NCI-H1048 (cell line): ENCODE results near the gene APH1A.
"Not testable (repeated sequence)": the region's sequence is repeated elsewhere in the genome, so short reads cannot be mapped to it uniquely, and the experiment has no call there.

Experiments
- DNase-seq: peaks from one replicate; lab custom pipeline; 2025; lab: John Stamatoyannopoulos, UW

The APH1A gene

GRCh38 chr1:150268705-150269403, at the start of gene APH1A:
Gene APH1A, minus strand, starts transcription at chr1:150269016. Its CDS starts 206 bp downstream, at chr1:150268810.
- DNase-seq: peak; percentile 96

- not testable (repeated sequence) for DNase-seq
Measured at GRCh38 chr1:150314691-150315090, 45.9 kb upstream of the APH1A start.

DNA sequence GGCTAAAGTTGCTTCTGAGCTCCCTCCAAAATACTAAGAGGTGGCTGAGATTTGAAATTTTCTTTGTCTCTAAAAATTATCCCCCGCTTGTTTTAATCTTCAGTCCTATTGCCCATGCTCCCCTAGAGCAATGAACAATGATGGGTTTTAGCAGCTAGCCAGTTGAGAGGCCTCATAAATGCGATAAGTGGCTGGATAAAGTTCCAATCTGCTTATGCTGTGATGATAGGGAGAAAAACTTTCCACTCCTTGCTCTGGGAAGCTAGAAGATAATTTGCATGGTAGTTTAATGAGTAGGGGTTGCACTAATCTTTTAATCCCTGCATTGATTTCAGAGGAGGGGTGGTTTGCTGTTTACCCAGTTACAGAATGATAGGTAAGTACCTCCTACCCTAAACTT, 42.9 kb upstream of the APH1A start:
- no peak for DNase-seq

GRCh38 chr1:150309758-150310508, 41.1 kb upstream of the APH1A start:
- no peak for DNase-seq

GRCh38 chr1:150308585-150308984, 39.8 kb upstream of the APH1A start:
- not testable (repeated sequence) for DNase-seq

DNA sequence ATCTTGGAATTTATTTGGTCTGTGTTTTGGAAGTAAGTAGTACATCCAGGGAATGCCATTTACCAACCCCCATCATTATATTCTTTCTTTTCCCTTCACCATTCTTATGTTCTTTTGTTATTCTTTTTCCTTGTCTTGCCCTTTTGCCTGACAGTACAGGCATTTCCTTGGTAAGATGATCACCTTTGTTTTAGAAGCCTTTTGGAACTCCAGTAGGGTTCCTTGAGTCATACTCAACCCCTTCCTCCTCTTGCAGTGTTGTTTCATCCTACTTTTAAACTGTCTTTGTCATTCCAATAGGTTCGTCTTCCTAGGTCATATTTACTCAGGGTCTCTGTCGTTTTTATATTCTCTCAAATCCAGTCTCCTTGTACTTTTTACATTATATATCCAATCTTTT, 34.1 kb upstream of the APH1A start:
- no peak for DNase-seq

- peak; percentile 44 for DNase-seq
Measured at GRCh38 chr1:150302338-150302737, 33.5 kb upstream of the APH1A start.

DNA sequence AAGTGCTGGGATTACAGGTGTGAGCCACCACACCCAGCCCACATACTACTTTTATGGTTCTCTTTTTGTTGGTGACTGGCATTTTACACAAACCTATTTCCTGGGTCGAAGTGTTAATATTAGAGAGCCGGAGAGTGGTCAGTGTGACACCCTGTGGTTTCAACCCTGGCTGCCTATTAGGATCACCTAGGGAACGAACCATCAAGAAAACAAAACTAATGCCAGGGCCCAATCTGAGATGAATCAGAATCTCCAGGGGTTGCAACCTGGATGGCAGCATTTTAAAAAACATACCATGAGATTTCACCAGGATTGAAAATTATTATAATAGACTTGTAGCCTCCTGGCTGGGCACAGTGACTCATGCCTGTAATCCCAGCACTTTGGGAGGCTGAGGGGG, 30.9 kb upstream of the APH1A start:
- DNase-seq: no peak

DNA sequence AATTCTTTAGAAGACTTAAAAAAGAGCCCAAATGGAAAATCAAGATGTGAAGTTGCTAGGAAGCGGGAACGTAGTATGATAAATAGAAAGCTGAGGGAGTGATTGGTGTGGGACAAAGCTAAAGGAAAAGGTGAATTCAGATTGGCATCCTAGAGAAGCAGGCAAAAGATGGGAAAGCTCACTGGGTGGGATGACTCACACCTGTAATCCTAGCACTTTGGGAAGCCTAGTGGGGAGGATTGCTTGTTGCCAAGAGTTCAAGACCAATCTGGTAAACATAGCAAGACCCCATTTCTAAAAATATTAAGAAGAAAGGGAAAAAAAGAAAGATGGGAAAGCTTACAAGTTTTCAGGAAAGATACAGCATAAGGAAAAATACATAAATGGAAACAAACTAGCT, 26.7 kb upstream of the APH1A start:
- no peak for DNase-seq

DNA sequence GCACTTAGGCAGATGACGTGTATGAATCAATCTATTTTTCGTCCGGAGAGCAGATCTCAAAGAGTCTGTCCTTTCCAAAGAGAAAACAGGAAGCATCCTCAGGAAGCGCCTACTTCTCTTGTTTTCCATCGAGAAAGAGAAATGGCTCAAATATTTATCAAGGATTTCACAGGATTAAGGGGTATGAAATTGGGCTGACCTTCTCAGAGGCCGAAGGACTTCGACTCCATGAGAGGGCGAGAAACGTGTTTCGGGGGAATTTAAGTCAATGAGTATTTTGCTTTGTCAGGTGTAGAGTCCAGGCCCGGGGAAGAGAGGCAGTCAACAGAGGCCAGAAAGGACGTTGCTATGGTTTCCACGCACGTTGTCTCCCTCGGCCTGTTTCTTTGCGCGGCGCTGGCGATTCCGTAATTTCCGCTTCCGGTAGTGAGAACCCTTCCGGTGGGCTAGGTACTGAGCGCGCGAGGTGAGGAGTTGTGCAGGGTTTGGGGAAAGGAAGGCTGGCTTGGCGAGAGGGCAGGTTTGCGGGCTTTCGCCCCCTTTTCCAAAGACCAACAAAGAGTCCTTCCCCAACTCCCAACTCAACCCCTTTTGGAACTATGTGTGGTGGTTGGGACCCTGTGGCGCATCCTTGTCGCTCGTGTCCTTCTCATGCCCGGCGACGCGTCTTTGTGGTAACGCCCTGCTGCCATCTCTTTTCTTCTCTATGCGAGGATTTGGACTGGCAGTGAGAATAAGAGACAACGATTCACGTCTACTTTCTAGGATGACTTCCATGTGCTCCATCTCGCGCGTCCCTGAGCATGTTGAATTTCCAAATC, 24.8 kb upstream of the APH1A start, which contains the start of gene MRPS21:
MRPS21 (plus strand) TSS at position 429 of the 821 bp plus-strand sequence. CDS start 506 bp downstream, outside the sequence.
- DNase-seq: peak; percentile 84

GRCh38 chr1:150288822-150289221, 20.0 kb upstream of the APH1A start:
- DNase-seq: no peak

GRCh38 chr1:150288382-150288781, 19.6 kb upstream of the APH1A start:
- no peak for DNase-seq

DNA sequence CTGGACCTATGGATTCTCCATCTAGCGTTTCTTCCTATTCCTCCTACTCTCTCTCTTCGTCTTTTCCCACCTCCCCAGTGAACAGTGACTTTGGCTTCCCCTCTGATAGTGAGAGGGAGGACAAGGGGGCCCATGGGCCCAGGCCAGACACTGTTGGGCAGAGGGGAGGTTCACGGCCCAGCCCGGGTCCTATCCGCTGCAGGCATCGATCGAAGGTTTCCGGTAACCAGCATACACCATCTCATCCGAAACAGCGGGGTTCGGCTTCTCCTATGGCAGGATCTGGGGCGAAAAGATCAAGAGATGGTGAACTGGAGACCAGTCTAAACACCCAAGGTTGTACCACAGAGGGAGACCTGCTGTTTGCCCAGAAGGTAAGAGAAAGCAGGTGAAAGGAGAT, 14.4 kb upstream of the APH1A start:
- DNase-seq: no peak

- DNase-seq: peak; percentile 65
Measured at GRCh38 chr1:150282558-150282958, 13.7 kb upstream of the APH1A start.

GRCh38 chr1:150281758-150282557, 13.1 kb upstream of the APH1A start, which contains the start of gene CIART:
Gene CIART, plus strand, starts transcription at chr1:150282554. Its CDS starts 714 bp downstream, at chr1:150283268.
- DNase-seq: peak; percentile 99

- no peak for DNase-seq
Measured at GRCh38 chr1:150281221-150281757, 12.5 kb upstream of the APH1A start.

DNA sequence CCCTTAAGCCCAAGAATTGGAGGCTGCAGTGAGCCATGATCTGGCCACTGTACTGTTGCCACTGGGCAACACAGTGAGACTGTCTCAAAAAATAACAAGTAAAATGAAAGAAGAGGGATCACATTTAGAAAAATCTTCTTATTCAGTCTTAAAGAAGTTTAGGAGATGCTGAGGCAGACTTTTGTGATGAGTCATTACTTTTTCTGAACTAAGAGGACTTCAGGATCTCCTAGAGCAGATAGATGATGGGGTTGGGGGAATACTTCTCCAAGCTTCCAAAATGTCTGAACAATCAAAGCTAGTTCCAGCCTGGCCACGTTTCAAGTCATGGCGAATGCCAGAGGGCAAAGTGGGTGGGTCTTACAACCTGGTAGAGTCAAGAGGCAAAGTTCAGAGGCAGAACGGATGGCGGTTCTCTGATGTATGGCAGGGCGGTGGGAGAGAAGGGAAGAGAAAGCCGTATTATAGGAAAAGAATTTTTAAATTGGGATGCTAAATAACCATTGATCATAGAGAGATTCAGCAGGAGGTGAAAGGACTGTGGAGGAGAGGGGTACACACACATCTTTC, 11.4 kb upstream of the APH1A start:
- DNase-seq: no peak

DNA sequence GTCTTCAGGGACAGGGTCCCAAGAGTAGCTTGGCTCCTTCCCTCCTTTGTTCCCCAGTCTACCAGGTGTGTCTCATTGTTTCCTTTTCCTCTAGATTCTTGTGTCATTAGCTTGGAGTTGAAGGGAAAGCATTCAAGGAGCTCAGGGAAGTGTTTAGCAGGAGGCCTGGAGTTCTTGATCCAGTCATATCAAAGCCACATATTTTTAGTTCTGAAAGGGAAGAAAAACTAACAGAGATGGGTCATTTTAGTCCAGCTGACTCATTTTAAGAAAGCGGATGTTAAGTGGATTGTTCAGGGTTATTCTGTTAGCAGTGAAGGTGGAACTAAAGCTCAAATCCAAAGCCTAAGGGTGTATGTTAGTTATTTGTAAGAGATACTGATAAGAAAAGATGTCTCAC, 4.5 kb upstream of the APH1A start:
- DNase-seq: no peak

DNA sequence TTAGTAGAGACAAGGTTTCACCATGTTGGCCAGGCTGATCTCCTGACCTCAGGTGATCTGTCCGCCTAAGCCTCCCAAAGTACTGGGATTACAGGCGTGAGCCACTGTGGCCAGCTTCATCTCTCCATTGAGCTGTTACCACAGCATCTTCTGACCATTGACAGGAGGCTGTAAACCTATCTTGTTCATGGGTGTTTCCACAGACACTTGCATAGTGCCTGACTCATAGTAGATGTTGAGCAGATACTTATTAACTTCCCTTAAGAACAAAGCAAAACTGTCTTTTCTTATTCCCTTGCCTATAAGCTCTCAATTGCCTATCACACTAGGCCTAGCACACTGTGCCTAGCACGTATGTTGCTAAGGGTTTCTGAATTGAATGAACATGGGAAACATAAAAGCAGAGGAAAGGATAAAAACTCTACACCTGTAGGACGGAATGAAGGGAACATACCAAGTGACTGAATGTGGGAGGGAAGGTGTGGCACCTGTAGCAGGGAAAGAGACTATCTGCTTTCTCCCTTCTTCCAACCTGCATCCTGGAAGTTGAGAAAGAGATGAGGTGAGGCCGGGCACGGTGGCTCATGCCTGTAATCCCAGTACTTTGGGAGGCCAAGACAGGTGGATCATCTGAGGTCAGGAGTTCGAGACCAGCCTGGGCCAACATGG, 2.6 kb upstream of the APH1A start:
- DNase-seq: no peak

- no peak for DNase-seq
Measured at GRCh38 chr1:150269451-150269850, 635 bp upstream of the APH1A start.
